Left lobe of liver (tissue), 2 donors: ENCODE measurements around the gene CCDC17. TPM values are rescaled to one million over a fixed set of nuclear protein-coding genes. Genes with fewer than 3 reads are reported as not detected.

Experiments used
- ATAC-seq: fragments of 200-7000 bp; cut with Tn5 transposase; one replicate; pipeline ENCODE4 v1.9.1; 2020; ENCODE audit warnings: mild to moderate bottlenecking, moderate library complexity
- DNase-seq: peaks from one replicate; pipeline ENCODE4 v3.0.0-alpha.2; 2020; ENCODE audit warnings: low spot score
- total RNA-seq: library from RNA; stranded (reverse); gene quantifications from one replicate; pipeline ENCODE4 v1.2.1, GENCODE V29; 2021
- donor health status: DM: no; HTN: no; CAD: no; lungs with moderate emphysema.
- donor health status: DM: no; HTN: yes; CAD: no.

Gene CCDC17
- total RNA-seq, 1 donor from 2014 or later, result 2.7 TPM

GRCh38 chr1:45584351-45585109 is 39.3 kb downstream of the CCDC17 start:
- peak; percentile 89 for DNase-seq
- ATAC-seq, result peak; percentile 77

- ATAC-seq (peak; percentile 83), DNase-seq (peak; percentile 92)
These were observed 40.0 kb downstream of the CCDC17 start, which contains the start of gene NASP for GRCh38 chr1:45583666-45584350. Gene NASP, plus strand, starts transcription at chr1:45584041. Its CDS starts 106 bp downstream, at chr1:45584147.

- peak; percentile 84 for ATAC-seq
- DNase-seq, result peak; percentile 96
These were observed 40.6 kb downstream of the CCDC17 start for GRCh38 chr1:45583264-45583665.

- DNase-seq (no peak), ATAC-seq (no peak)
These were observed 49.7 kb downstream of the CCDC17 start for GRCh38 chr1:45574105-45574626.

GRCh38 chr1:45573231-45573804 is 50.5 kb downstream of the CCDC17 start:
- DNase-seq, result no peak
- no peak for ATAC-seq

GRCh38 chr1:45570631-45571030 is 53.2 kb downstream of the CCDC17 start:
- ATAC-seq, result no peak
- no peak for DNase-seq

Other genes starting within 250 kb of the CCDC17 start
- 7.0 TPM for gene TESK2, start 132.9 kb downstream of the CCDC17 start, total RNA-seq
- 2.1 TPM for gene CCDC163, start 124.0 kb downstream of the CCDC17 start, total RNA-seq
- gene MMACHC, start 123.8 kb downstream of the CCDC17 start, total RNA-seq, result 32.3 TPM
- gene PRDX1, start 102.2 kb downstream of the CCDC17 start, total RNA-seq, result 320 TPM
- gene AKR1A1, start 73.2 kb downstream of the CCDC17 start, total RNA-seq, result 310 TPM
- 28.2 TPM for gene NASP, start 40.0 kb downstream of the CCDC17 start, total RNA-seq
- 76.2 TPM for gene GPBP1L1, start 62.5 kb upstream of the CCDC17 start, total RNA-seq
- gene TMEM69, start 64.1 kb upstream of the CCDC17 start, total RNA-seq, result 6.5 TPM
- gene IPP, start 126.6 kb upstream of the CCDC17 start, total RNA-seq, result 9.2 TPM
- gene MAST2, start 179.6 kb upstream of the CCDC17 start, total RNA-seq, result 11.3 TPM